Fibroblast of peridontal ligament (primary cell): ENCODE measurements around the gene IL17F.

Experiments
- DNase-seq: peaks from one replicate; pipeline ENCODE4 v3.0.0-alpha.2; 2010; ENCODE audit errors: extremely low read depth

Gene IL17F

GRCh38 chr6:52244400-52244799 lies at the start of gene IL17F:
Gene IL17F (minus strand): TSS chr6:52244500. CDS start chr6:52244429, 71 bp downstream.
- no peak for DNase-seq

- no peak for DNase-seq
Measured at GRCh38 chr6:52293067-52293466, 48.8 kb upstream of the IL17F start.

GRCh38 chr6:52288841-52289240 lies 44.5 kb upstream of the IL17F start:
- no peak for DNase-seq

- DNase-seq, result no peak
Measured at GRCh38 chr6:52288216-52288615, 43.9 kb upstream of the IL17F start.

GRCh38 chr6:52286798-52287432 lies 42.6 kb upstream of the IL17F start:
- DNase-seq, result peak; percentile 82

GRCh38 chr6:52285177-52286068 lies 41.1 kb upstream of the IL17F start:
- DNase-seq, result peak; percentile 73

GRCh38 chr6:52284460-52285176 lies 40.3 kb upstream of the IL17F start, which contains the start of gene MCM3:
Gene MCM3 (minus strand): TSS chr6:52284742. CDS start chr6:52284674, 68 bp downstream.
- peak; percentile 99 for DNase-seq

GRCh38 chr6:52284131-52284459 lies 39.8 kb upstream of the IL17F start:
- no peak for DNase-seq

- DNase-seq, result no peak
Measured at GRCh38 chr6:52283111-52283510, 38.8 kb upstream of the IL17F start.

- no peak for DNase-seq
Measured at GRCh38 chr6:52276130-52276529, 31.8 kb upstream of the IL17F start.

GRCh38 chr6:52271852-52272460 lies 27.7 kb upstream of the IL17F start:
- DNase-seq, result no peak

GRCh38 chr6:52263709-52264540 lies 19.6 kb upstream of the IL17F start:
- peak; percentile 83 for DNase-seq

GRCh38 chr6:52262620-52263344 lies 18.5 kb upstream of the IL17F start:
- no peak for DNase-seq

GRCh38 chr6:52261229-52261628 lies 16.9 kb upstream of the IL17F start:
- DNase-seq, result peak; percentile 95

GRCh38 chr6:52260634-52261033 lies 16.3 kb upstream of the IL17F start:
- no peak for DNase-seq

- no peak for DNase-seq
Measured at GRCh38 chr6:52255434-52255833, 11.1 kb upstream of the IL17F start.

GRCh38 chr6:52254731-52255378 lies 10.6 kb upstream of the IL17F start:
- no peak for DNase-seq

- no peak for DNase-seq
Measured at GRCh38 chr6:52253494-52253893, 9.2 kb upstream of the IL17F start.

- no peak for DNase-seq
Measured at GRCh38 chr6:52251113-52251512, 6.8 kb upstream of the IL17F start.

- no peak for DNase-seq
Measured at GRCh38 chr6:52249078-52249477, 4.8 kb upstream of the IL17F start.
